Activated T-helper 2 cell treated with anti-CD3 and anti-CD28 coated beads, Interferon-gamma antibody, Interleukin-2, Interleukin-4, amounts not matched to agents 10 μg/mL and 5 μg/mL and 100 μg/mL, durations not matched to agents 14 hours and 24 hours and 36 hours (primary cell): ENCODE results near the gene ECE1. TPM values are rescaled to one million over a fixed set of nuclear protein-coding genes. Genes with fewer than 3 reads are reported as not detected.

Experiments
- DNase-seq: peaks from one replicate; pipeline ENCODE4 v3.0.0; 2021; ENCODE audit warnings: low spot score
- H3K27ac Mint-ChIP-seq: one replicate; pipeline ENCODE4 v1.8.0; 2021; ENCODE audit warnings: mixed read lengths
- H3K27me3 Mint-ChIP-seq: one replicate; pipeline ENCODE4 v1.8.0; 2021; ENCODE audit warnings: low read depth, mixed read lengths
- H3K36me3 Mint-ChIP-seq: one replicate; pipeline ENCODE4 v1.8.0; 2021; ENCODE audit warnings: low read depth, mixed read lengths
- H3K4me1 Mint-ChIP-seq: one replicate; pipeline ENCODE4 v1.8.0; 2021; ENCODE audit warnings: low read depth, mixed read lengths
- H3K4me3 Mint-ChIP-seq: one replicate; pipeline ENCODE4 v1.8.0; 2021; ENCODE audit warnings: low read depth, mild to moderate bottlenecking, moderate library complexity, mixed read lengths
- H3K9me3 Mint-ChIP-seq: one replicate; pipeline ENCODE4 v1.8.0; 2021; ENCODE audit warnings: mixed read lengths
- intact Hi-C: fragments of 100-400 bp; cut with micrococcal nuclease; formaldehyde crosslinking; loops from one replicate; pipeline ENCODE4 v1.15.1; 2023
- total RNA-seq: library from RNA; stranded (reverse); gene quantifications from 2 replicates; pipeline ENCODE4 v1.2.3, GENCODE V29; 2022

Gene ECE1
- total RNA-seq, 1 donor from 2014 or later: 97.0 TPM

DNA sequence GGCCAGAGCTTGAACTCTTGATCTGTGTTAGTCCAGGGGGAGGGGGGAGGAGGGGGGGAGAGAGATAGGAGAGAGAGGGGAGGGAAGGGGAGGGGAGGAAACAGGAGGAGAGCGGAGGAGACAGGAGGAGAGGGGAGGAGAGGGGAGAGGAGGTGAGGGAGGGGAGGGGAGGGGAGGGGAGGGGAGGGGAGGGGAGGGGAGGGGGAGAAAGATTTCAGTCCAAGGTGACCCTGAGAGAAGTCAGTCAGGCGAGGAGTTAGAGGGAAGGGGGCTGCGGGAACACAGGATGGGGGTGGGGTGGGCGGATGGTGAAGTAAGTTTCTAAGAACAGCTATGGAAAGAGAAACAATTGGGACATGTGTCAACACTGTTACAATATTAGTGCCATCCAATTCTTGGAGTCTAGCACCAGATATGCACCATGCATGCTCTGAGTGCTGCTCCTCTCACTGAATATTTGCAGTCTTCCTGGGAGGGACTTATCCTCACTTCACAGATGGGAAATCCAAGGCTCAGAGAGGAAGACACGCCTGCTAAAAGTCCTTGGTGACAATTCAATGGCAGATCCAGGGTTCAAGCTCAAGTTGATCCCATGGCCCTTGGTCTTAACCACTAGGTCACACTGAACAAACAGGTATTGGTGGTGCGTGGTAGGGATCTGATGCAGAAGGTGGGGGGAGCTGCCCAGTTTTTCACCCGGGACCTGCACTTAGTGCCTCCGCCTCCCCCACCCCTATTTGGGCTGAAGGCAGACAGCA, 42.5 kb upstream of the ECE1 start:
- no peak for DNase-seq
- peaks cover 38% of the 10 kb centered on the region for H3K36me3 Mint-ChIP-seq
- no peaks in the 10 kb centered on the region for H3K9me3 Mint-ChIP-seq
- peaks cover 56% of the 10 kb centered on the region for H3K4me1 Mint-ChIP-seq
- peak overlapping the region; percentile 21 for H3K4me3 Mint-ChIP-seq
- H3K27ac Mint-ChIP-seq: peak overlapping the region; percentile 39
- no peaks in the 10 kb centered on the region for H3K27me3 Mint-ChIP-seq
- intact Hi-C loops: no loop called here

DNA sequence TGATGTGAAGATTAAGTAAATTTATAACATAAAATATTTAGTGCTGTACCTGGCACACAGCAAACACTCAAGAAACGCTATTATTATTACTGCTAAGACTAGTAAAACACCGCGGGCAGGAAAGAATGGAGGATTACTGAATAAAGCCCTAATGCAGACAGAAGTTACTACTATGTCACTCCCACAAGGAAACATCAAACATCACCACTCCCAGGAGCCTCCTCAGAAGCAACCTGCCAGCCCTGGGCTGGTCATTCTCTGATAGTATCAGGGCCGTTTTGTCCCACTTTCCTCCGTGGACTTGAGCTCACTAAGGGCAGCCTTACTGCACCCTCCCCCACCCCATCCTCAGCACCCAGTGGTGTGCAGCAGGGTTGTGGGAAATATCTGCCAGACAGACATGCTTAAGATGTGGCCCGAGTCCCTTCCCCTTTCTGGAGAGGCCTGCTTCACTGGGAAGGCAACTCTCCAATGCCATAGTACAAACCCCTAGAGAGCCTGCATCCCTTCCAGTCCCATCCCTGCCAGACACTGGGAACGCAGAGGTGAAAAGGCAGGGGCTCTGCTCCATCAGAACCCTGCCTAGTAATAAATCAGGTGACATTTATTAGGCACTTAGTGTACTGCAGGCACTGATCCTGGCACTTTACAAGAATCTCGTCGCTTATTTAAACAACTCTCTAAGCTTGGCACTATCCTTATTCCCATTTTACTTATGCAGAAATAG, 41.7 kb upstream of the ECE1 start:
- no peaks in the 10 kb centered on the region for H3K9me3 Mint-ChIP-seq
- H3K27me3 Mint-ChIP-seq: no peaks in the 10 kb centered on the region
- peaks cover 35% of the 10 kb centered on the region for H3K36me3 Mint-ChIP-seq
- peaks cover 55% of the 10 kb centered on the region for H3K4me1 Mint-ChIP-seq
- no peak for DNase-seq
- H3K4me3 Mint-ChIP-seq: no peak overlapping the region
- intact Hi-C loops: no loop called here
- peak overlapping the region; percentile 22 for H3K27ac Mint-ChIP-seq

DNA sequence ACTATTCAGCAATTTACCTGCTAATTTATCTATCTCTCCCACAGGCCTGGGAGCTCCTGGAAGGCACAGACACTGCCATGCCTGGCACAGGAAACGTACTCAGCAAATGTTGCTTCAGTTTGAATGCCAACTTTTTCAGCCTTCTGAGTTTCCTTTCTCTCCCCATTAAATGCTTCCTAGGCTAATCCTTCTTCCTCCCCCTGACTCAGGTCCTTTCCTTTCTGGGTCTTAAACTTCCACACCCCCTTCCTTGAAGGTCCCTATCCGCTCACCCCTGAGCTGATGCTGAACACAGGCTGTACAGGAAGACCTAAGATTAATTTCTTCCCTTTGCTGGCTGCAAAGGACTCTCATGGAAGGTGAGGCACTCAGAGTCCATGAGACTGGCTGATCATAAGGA, 40.3 kb upstream of the ECE1 start:
- Mint-ChIP-seq H3K27ac (peak overlapping the region; percentile 68), H3K4me1 (peaks cover 66% of the 10 kb centered on the region), H3K27me3 (no peaks in the 10 kb centered on the region), H3K4me3 (no peak overlapping the region), H3K9me3 (no peaks in the 10 kb centered on the region), H3K36me3 (peaks cover 34% of the 10 kb centered on the region)
- no peak for DNase-seq
- intact Hi-C loops: no loop called here

DNA sequence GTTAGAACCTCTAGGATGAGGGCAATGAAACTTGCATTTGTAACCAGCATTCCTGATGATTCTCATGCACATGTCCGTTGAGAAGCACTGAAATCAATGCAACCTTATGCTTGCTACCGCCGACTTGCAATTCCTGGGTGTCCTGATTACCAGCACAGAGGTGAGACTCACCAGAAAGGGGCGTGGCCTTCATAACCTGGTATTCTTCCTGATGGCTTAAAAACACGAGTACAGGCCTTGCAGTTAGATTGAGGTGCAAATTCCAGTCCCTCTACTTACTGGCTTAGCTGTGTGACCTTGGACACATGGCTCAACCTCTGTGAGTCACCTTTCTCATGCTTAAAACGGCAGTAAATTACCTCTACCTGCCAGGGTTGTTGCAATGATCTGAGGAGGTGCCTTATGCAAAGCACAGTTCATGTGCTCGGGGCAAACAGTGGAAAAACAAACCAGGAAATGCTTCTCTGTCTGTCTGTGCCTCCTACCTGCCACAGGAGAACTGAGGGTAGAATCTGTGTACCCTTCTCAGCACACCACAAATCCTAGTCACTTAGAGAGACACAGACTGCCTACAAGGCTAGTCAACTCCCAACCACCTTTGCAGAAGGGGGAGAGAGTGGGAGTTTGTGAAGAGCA, 39.1 kb upstream of the ECE1 start:
- no peak overlapping the region for H3K4me3 Mint-ChIP-seq
- H3K4me1 Mint-ChIP-seq: peaks cover 67% of the 10 kb centered on the region
- intact Hi-C loops: no loop called here
- no peaks in the 10 kb centered on the region for H3K27me3 Mint-ChIP-seq
- no peaks in the 10 kb centered on the region for H3K9me3 Mint-ChIP-seq
- no peak for DNase-seq
- peaks cover 34% of the 10 kb centered on the region for H3K36me3 Mint-ChIP-seq
- peak overlapping the region; percentile 26 for H3K27ac Mint-ChIP-seq

DNA sequence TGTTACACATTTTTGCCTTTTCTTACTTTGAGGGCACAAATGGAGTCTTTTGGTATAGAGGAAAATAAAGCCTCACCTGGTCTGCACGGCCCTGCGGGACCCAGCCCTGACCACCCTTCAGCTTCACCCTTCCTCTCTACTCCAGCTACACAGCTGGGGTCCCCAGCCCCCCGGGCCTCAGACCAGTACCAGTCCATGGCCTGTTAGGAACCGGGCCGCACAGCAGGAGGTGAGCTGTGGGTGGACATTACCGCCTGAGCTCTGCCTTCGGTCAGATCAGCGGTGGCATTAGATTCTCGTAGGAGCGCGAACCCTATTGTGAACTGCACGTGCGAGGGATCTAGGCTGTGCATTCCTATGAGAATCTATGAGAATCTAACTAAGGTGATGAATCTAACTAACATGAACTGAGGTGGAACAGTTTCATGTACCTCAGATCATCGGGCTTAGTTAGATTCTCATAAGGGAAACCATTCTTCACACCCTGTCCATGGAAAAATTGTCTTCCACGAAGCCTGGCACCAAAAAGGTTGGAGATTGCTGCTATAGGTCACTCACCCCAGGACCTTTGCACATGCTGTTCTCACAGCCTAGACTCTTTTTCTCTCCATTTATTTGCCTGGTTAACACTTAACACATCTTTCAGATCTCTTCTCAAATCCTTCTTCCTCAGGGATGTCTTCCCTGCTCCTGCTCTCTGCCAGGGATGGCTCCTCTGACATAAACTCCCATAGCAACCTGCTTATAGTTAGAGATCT, 37.5 kb upstream of the ECE1 start:
- Mint-ChIP-seq H3K4me3 (no peak overlapping the region), H3K9me3 (no peaks in the 10 kb centered on the region), H3K36me3 (peaks cover 32% of the 10 kb centered on the region), H3K27ac (peak overlapping the region; percentile 62), H3K27me3 (no peaks in the 10 kb centered on the region), H3K4me1 (peaks cover 72% of the 10 kb centered on the region)
- no peak for DNase-seq
- intact Hi-C loops: no loop called here

DNA sequence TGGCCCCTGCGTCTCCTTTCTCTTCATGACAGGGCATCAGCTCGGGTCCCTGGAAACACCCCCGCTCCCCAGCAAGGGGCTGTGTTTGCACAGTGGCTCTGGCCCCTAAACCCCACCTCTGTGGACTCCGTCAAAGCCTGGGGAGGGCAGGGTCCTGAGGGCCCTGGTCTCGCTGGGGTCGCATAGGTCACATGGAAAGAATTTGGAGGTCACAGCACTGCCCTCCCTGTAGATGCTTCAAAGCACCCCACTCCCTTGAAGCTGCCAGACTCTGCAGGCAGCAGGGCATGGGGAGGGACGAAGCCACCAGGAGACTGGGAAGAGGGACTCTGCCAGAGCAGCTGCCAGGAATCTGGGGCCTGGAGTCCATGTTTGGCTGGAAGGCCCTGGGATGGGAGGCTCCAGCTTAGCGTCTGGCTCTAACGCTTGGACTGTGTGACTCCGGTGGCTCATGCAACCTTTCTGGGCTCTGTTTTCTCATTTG, 36.6 kb upstream of the ECE1 start:
- Mint-ChIP-seq H3K4me1 (peaks cover 71% of the 10 kb centered on the region), H3K27ac (no peak overlapping the region), H3K4me3 (no peak overlapping the region), H3K27me3 (no peaks in the 10 kb centered on the region), H3K9me3 (no peaks in the 10 kb centered on the region), H3K36me3 (peaks cover 32% of the 10 kb centered on the region)
- intact Hi-C loops: no loop called here
- no peak for DNase-seq

DNA sequence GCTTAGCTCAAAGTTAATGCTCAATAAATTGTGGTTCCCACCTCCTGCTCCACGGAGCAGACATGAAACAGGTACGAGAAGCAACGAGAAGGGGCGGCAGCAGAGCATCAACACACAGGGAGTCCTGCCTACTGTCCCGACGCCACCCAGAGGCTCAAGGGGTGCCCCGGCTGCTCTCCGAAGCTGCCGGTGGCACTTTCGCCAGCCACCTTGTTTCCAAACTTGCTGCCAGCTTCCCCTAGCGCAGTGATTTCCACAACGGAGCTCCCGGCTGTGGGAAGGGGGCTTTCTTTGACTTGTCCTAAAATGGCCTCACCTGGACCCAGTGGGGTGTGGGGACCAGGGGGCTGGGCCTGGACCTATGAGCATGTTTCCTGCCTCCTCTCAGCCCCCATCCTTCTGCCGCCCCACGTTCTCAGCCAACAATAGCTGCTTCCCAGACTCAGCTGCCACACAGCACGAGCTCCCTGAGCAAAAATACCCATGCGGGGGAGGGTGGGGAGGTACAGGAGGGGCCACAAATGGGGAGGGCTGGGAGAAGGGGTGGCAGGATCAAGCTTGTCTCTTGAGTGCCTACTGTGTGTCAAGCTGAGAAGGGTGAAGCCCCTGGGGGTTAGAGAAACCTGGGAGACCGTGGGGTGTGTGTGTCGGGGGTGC, 35.6 kb upstream of the ECE1 start:
- Mint-ChIP-seq H3K4me1 (peaks cover 69% of the 10 kb centered on the region), H3K36me3 (peaks cover 31% of the 10 kb centered on the region), H3K27me3 (no peaks in the 10 kb centered on the region), H3K9me3 (no peaks in the 10 kb centered on the region), H3K4me3 (peak overlapping the region; percentile 42), H3K27ac (peak overlapping the region; percentile 93)
- no peak for DNase-seq
- intact Hi-C loops: no loop called here

DNA sequence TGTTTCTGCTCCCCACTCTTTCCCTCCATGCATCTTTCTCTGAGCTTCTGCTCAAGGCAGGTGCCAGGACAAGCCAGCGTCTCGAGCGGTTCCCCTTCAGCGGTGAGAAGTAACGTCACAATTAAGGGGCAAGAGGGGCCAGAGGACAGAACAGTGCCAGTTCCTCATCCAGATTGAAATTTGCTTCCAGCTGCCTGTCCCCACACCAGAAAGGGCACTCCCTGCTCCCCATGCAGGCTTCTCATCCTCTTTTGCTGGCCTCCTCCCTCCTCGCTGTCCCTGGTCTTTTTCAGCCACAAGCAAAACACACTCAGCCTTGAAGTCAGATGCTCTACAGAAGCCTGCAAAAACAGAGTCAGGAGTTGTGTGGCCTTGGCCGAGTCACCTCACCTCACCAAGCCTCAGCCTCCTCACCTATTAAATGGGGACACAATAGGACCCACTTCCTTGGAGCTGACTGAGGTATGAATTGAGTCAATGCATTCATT, 35.0 kb upstream of the ECE1 start:
- DNase-seq: no peak
- Mint-ChIP-seq H3K36me3 (peaks cover 28% of the 10 kb centered on the region), H3K9me3 (no peaks in the 10 kb centered on the region), H3K27ac (peak overlapping the region; percentile 93), H3K4me1 (peaks cover 64% of the 10 kb centered on the region), H3K4me3 (peak overlapping the region; percentile 42), H3K27me3 (no peaks in the 10 kb centered on the region)
- intact Hi-C loops: no loop called here

DNA sequence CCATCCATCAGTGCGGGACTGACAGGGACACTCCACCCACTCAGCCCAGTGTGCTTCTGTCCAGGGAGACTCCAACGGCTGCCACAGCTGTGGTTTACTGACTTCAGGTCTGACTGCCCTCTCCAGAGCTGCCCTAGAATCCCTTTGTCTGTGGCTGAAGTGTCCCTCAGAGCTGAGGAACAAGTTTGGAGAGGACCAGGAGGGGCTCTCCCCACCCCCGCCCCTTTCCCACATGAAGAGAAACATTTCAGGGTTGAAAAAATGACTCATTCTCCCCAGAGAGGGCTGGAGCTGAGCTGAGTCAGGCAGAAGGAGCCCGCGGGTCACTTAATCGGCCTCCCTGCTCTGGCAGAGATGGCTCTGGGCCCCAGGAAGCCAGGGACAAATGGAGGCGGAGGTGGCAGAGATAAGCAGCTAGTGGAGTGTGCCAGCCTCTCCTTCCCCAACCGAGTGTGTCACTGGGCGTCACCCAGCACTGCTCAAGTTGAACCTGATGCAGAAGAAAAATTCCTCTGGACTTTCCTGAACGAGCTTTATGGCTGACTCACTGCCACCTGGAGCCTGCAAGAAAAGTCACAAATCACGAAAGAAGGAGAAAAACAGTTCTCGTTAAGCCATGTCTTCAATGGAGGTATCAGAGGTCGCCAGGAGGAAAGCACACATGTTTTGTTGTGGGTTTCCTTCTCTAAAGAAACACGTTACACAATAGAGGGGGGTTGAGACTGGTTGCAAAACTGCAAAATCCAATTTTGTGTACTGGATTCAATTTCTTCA, 34.3 kb upstream of the ECE1 start:
- H3K4me1 Mint-ChIP-seq: peaks cover 63% of the 10 kb centered on the region
- H3K27me3 Mint-ChIP-seq: no peaks in the 10 kb centered on the region
- H3K4me3 Mint-ChIP-seq: peak overlapping the region; percentile 60
- DNase-seq: no peak
- peaks cover 24% of the 10 kb centered on the region for H3K36me3 Mint-ChIP-seq
- peak overlapping the region; percentile 93 for H3K27ac Mint-ChIP-seq
- H3K9me3 Mint-ChIP-seq: no peaks in the 10 kb centered on the region
- intact Hi-C loops: loop anchor here (1.0 kb wide), 3 partner anchors 10 to 30 kb away; no protein-coding TSS in a partner anchor

DNA sequence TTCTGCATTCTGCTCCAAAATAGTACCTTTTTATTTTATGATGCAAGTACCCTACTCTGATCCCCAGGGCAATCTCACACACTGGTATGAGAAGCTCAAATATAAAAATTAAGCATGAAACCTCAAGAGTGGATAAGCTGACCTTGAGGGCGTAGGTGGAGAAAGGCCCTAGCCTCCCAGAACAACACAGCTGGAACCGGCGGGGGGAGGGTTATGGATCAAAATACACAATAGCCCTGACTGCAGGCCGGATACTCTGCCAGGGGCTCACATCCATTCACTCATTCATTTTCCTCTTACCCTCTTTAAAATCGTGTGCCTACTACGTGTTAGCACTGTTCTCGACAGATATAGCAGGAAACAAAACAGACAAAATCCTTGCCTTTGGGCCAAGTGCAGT, 32.8 kb upstream of the ECE1 start:
- H3K27me3 Mint-ChIP-seq: no peaks in the 10 kb centered on the region
- intact Hi-C loops: no loop called here
- peaks cover 53% of the 10 kb centered on the region for H3K4me1 Mint-ChIP-seq
- no peak overlapping the region for H3K4me3 Mint-ChIP-seq
- H3K27ac Mint-ChIP-seq: peak overlapping the region; percentile 62
- no peaks in the 10 kb centered on the region for H3K9me3 Mint-ChIP-seq
- H3K36me3 Mint-ChIP-seq: peaks cover 13% of the 10 kb centered on the region
- DNase-seq: no peak

DNA sequence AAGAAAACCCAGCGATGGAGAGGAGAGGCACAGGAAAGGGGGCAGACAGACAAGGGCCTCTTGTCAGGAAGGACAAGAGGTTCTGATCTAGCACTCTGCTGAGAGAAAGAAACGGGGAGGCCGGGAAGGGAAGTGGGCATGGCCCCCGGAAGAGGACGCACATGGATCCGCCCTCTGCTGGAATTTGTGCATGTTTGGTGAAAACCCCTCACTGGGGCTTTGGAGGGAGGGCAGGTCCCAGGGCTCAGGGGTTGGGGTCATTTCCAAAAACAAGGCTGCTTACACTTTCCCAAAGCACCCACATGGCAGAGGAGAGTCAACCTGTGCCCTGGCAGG, 32.4 kb upstream of the ECE1 start:
- no peak for DNase-seq
- Mint-ChIP-seq H3K4me1 (peaks cover 52% of the 10 kb centered on the region), H3K27me3 (no peaks in the 10 kb centered on the region), H3K9me3 (no peaks in the 10 kb centered on the region), H3K27ac (peak overlapping the region; percentile 62), H3K4me3 (peak overlapping the region; percentile 26), H3K36me3 (peaks cover 14% of the 10 kb centered on the region)
- intact Hi-C loops: no loop called here
